Retina (tissue), 1 donor: ENCODE data around the gene EYS.
A peak's percentile ranks its signal among the peaks of the same experiment; 100 is the strongest.

Experiments used
- DNase-seq: peaks from one replicate; pipeline ENCODE4 v3.0.0-alpha.2; 2016

Gene EYS

DNA sequence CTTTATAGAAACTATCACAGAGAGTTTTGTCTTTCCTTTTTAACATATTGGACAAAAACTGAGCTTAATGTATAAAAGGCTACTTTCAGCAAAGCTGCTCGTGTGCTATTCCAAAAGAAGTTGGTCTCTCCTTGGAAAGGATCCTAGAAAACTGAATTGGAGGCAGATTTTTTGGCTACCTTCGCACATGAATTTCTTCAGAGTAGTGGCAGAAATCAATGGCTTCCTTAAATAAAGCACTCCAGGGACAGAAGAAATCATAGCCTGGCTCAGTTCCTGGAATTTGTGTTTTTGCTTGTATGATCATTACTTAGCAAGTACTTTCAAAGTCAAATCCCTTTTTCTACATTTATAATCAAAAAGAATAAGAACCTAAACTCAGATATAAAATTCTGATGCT is 1291.1 kb downstream of the EYS start:
- no peak for DNase-seq

- no peak for DNase-seq
Measured at GRCh38 chr6:64411226-64411625, 1295.8 kb downstream of the EYS start.

- no peak for DNase-seq
Measured at GRCh38 chr6:64409948-64410347, 1297.1 kb downstream of the EYS start.

DNA sequence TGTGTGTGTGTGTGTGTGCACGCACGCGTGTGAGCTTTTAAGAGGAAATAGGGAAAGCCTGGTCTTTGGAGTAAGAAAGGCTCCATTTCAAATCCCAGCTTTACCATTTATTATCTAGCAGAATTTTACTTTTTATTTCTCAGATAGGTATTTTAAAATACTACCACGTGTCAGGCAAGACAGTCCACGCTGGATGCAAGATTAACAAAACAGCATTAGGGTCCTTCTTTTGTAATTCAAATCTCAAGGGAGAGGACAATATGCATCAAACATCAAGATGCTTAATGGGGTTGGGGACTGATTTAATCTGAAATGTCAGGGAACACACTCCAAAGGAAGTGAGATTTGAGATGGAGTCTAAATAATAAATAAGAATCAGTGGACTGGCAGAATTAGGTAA is 1302.6 kb downstream of the EYS start:
- DNase-seq, result peak; percentile 51

DNA sequence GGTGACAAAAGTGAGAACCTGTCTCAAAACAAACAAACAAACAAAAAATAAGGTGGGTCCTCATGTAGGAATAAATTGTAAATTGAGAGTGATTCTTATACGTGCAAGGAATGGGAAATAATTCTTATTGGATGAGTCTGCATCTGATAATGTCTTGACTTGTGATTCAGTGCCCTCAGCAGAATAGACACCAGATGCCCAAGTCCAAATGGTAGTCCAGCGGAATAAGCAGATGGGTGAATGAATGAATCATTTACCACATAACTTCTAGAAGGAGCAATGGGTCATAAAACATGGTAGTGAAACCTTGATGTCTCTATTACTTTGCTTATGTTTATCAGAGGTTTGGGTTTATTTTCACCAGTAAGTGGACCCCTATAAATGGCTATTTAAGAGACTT is 1323.7 kb downstream of the EYS start:
- DNase-seq, result no peak

DNA sequence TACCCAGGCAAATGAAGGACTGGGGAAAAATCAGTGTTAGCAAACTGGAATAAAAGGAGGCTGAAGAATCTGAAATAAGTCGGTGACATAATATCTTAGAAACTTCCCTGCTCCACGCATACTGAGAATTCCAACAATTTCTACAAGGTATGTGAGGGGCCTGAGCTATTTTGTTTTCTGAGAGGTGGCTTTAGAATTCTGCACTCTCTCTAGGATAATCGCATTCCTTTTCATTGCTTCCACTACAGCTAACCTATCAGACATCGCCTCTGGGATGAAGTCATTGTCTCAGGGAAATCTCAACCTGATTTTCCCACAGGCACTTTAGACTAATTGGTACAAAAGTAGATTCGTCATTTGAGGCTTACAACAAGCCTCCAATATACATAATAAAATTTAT is 1330.6 kb downstream of the EYS start:
- no peak for DNase-seq

DNA sequence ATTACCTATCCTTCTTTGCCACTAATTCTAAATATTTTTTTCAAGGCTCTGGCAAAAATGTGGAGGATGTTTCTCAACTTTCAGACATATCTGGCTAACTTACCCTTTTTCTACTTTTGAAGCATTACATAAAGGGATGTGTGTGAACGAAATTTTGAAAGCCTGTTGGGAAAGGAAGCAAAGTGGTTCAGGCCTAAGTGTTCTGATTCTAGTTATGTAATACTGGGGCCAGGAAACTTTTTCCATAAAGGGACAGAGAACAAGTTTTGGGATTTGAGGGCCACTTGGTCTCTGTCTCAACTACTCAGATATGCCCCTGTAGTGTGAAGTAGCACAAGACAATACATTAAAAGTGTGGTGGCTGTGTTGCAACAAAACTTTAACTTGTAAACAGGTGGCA is 1349.6 kb downstream of the EYS start:
- no peak for DNase-seq

DNA sequence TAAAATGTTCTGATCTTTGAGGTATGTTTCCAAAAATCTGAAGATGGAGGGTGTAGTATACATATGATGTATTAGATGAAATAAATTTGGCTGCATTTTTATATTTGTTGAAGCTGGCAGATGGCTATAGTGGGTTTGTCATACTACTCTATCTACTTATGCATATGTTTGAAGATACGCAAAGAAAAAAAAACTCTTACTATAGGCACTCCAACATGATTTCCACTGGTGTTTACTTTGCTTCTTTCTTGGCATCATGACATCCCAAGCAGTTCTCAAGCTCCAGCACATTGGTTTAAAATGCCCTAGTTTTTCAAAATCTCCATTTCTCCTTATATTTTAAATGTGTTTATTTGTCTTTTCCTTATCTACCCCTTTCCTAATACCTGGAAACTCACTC is 1359.6 kb downstream of the EYS start:
- DNase-seq, result no peak

DNA sequence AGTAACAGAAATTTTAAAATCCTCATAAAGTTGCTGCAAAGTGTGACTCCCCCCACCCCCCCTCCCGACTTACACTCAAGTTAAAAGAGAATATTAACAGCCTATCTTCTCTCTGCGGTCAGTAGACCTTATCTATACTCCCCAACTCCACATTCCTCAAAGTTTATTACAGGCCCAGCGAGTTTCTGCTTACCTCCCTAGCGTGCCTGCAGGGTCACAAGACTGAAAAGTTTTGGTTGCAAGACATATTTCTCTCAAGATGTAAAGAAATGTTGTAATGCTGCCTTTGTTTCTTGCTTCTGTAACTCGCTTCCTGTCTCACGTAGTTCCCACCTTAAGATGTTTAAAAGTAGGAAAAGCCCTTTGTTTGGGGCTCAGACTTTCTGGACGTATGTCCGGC is 1371.8 kb downstream of the EYS start:
- no peak for DNase-seq

DNA sequence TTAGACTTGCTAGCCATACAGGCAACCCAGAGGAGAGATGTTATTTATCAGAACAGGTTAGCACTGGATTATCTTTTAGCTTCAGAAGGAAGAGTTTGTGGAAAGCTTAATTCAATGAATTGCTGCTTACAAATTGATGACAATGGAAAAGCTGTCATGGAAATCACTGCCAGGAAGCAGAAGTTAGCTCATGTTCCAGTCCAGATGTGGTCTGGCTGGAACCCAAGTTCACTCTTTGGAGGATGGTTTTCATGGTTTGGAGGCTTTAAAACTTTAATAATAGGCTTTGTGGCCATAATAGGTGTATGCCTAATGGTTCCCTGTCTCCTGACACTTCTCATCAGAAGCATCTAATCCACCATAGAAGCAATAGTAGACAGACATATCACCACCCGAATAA is 1372.4 kb downstream of the EYS start:
- no peak for DNase-seq

GRCh38 chr6:64330694-64331307 is 1376.2 kb downstream of the EYS start:
- DNase-seq, result peak; percentile 45

- no peak for DNase-seq
Measured at GRCh38 chr6:64326939-64327338, 1380.1 kb downstream of the EYS start.

GRCh38 chr6:64325093-64325492 is 1381.9 kb downstream of the EYS start:
- DNase-seq, result no peak

DNA sequence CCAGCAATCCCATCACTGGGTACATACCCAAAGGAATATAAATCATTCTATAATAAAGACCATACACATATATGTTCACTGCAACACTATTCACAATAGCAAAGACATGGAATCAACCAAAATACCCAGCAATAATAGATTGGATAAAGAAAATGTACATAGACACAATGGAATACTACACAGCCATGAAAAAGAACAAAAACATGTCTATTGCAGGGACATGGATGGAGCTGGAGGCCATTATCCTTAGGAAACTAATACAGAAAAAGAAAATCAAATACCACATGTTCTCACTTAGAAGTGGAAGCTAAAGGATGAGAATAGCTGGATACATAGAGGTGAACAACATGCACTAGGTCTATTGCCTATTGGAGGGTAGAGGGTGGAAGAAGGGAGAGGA is 1396.8 kb downstream of the EYS start:
- DNase-seq, result no peak

- no peak for DNase-seq
Measured at GRCh38 chr6:64301307-64302236, 1405.5 kb downstream of the EYS start.

- no peak for DNase-seq
Measured at GRCh38 chr6:64299176-64299575, 1407.8 kb downstream of the EYS start.

DNA sequence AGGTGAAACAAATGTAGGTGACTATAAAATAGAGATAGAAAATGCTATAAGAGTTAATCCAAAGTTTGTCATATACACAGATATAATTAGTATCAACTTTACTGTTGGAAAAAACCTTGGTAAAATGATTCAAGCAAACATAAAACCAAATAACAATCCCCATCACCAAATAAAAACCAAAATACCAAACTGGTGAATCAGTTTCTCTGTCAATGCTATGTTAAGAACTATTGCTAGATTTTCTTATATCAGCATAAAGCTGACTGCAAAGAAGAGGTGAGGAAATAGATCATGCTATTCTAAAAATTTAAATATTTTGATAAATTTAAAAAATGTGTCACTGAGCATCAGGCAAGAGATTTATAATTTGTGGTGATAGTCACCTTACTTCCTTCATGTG is 1413.0 kb downstream of the EYS start:
- DNase-seq, result no peak

GRCh38 chr6:64293298-64293697 is 1413.7 kb downstream of the EYS start:
- no peak for DNase-seq

GRCh38 chr6:64290867-64291266 is 1416.2 kb downstream of the EYS start:
- DNase-seq, result no peak

GRCh38 chr6:64289931-64290330 is 1417.1 kb downstream of the EYS start:
- no peak for DNase-seq

- no peak for DNase-seq
Measured at GRCh38 chr6:64288351-64288750, 1418.7 kb downstream of the EYS start.

GRCh38 chr6:64281167-64281566 is 1425.9 kb downstream of the EYS start:
- DNase-seq, result no peak

- DNase-seq, result peak; percentile 58
Measured at GRCh38 chr6:64280569-64280968, 1426.5 kb downstream of the EYS start.

GRCh38 chr6:64270083-64270482 is 1436.9 kb downstream of the EYS start:
- no peak for DNase-seq
